NB4 (cell line): ENCODE results near the gene SMCO1.
"Not testable (repeated sequence)": the region's sequence is repeated elsewhere in the genome, so short reads cannot be mapped to it uniquely, and the experiment has no call there.

Experiments used
- DNase-seq: peaks from one replicate; pipeline ENCODE4 v3.0.0; 2010; ENCODE audit warnings: low read depth
- H3K4me3 ChIP-seq: one replicate; pipeline ENCODE4 v1.5.1; 2011; ENCODE audit warnings: mild to moderate bottlenecking, low read depth, low read length, moderate library complexity
- MYC ChIP-seq: IDR thresholded peaks from 2 replicates; pipeline ENCODE4 v1.6.1; 2011; ENCODE audit warnings: low read depth, low read length
- POLR2A ChIP-seq: IDR thresholded peaks from 2 replicates; pipeline ENCODE4 v1.6.1; 2011; ENCODE audit warnings: mild to moderate bottlenecking; ENCODE audit not compliant: insufficient read length; ENCODE audit errors: extremely low read depth
- TF ChIP-seq, protein P1 (sequence below): IDR thresholded peaks from one replicate; pipeline ENCODE4 v1.5.1; 2012; ENCODE audit warnings: low read depth, low read length
- TF ChIP-seq, protein P2 (sequence below): IDR thresholded peaks from 2 replicates; pipeline ENCODE4 v1.6.1; 2011; ENCODE audit warnings: low read depth, low read length

SMCO1 gene

DNA sequence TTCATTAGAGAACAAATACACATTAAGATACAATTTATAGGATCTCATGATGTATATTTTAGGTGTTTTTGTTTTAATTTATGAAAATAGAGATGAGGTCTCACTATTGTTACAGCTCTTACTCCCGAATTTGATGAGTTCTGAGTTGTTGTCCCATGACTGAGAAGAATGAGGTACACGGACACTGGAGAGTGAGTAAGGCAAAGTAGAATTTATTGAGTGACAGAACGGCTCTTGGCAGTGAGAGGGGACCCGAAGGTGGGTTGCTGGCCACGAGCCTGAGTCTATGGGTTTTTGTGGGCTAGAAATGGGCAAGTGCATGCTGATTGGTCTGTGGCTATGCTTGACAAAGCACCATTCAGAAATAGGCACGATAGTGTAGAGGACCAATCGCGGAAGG is 8.5 kb downstream of the SMCO1 start:
- no peak overlapping the region for H3K4me3 ChIP-seq
- no peak for TF ChIP-seq POLR2A
- TF ChIP-seq, protein P1, sequence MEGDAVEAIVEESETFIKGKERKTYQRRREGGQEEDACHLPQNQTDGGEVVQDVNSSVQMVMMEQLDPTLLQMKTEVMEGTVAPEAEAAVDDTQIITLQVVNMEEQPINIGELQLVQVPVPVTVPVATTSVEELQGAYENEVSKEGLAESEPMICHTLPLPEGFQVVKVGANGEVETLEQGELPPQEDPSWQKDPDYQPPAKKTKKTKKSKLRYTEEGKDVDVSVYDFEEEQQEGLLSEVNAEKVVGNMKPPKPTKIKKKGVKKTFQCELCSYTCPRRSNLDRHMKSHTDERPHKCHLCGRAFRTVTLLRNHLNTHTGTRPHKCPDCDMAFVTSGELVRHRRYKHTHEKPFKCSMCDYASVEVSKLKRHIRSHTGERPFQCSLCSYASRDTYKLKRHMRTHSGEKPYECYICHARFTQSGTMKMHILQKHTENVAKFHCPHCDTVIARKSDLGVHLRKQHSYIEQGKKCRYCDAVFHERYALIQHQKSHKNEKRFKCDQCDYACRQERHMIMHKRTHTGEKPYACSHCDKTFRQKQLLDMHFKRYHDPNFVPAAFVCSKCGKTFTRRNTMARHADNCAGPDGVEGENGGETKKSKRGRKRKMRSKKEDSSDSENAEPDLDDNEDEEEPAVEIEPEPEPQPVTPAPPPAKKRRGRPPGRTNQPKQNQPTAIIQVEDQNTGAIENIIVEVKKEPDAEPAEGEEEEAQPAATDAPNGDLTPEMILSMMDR: no peak
- no peak for TF ChIP-seq MYC
- TF ChIP-seq, protein P2, sequence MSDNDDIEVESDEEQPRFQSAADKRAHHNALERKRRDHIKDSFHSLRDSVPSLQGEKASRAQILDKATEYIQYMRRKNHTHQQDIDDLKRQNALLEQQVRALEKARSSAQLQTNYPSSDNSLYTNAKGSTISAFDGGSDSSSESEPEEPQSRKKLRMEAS: no peak
- DNase-seq: no peak

DNA sequence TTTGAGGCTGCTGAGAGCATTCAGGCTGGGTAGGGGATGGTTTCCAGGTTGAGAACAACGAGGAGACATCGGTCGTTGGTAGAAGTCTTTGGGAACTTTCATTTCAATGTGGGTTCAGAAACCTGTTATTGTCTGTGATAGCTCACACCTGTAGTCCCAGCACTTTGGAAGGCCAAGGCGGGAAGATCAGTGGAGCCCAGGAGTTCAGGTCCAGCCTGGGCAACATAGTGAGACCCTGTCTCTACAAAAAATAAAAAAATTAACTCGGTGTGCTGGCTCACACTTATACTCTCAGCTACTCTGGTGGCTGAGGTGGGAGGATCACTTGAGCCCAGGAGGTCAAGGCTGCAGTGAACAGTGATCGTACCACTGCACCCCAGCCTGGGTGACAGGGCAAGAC is 10.6 kb downstream of the SMCO1 start:
- TF ChIP-seq, protein P1: no peak
- TF ChIP-seq, protein P2: no peak
- no peak for TF ChIP-seq POLR2A
- no peak for TF ChIP-seq MYC
- H3K4me3 ChIP-seq: no peak overlapping the region

DNA sequence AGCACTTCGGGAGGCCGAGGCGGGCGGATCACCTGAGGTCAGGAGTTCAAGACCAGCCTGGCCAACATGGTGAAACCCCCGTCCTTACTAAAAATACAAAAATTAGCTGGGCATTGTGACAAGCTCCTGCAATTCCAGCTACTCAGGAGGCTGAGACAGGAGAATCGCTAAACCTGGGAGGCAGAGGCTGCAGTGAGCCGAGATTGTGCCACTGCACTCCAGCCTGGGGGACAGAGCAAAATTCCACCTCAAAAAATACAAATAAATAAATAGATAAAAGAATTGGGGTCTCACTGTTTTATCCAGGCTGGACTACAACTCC is 11.1 kb downstream of the SMCO1 start:
- DNase-seq: not testable (repeated sequence)
- peak overlapping the region; percentile 86 for H3K4me3 ChIP-seq

More for the DNA sequence above, 10.6 kb downstream of the SMCO1 start:
- no peak for DNase-seq

DNA sequence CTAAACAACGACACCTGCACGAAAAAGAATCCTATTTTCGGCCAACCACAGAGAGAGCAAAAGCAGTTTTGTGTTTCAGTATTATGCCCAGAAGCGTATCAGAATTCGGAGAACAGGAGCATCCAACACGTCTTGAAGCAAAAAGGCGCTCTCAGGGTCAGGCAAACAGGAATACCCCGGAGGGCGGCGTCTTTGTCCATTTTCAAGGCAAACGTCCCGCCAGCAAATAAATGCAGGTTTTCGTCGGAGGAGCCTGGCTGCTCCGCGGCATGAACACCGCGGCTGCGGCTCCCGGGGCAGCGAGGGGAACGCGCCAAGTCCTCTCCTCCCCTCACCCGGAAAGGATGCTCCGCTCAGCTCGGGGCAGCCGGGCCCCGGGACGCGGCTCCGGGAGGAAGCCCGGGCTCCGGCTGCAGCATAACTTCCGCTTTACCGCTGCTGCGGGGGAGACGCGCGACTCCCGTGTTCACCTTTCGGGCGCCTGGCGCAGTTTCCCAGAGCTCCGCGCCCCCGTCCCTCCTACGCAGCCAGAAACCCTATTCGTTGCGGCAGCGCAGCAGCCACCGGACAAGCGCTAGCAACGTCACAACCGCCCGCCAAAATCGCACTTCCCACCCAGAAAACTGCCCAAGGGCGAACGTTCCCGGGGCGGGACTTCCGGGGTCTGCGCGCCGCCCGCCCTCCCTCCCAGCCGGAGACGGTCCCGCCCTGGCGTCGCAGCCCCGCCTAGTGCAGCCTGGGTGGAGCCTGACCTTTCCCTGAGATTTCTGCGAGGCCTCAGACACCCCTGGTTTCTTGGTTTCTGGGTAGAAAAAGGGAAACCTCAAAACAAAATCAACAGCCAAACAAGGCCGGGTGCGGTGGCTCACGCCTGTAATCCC is 11.7 kb downstream of the SMCO1 start, which contains the start of gene RNF168:
RNF168 (minus strand) TSS at position 573 of the 881 bp plus-strand sequence. CDS start 595 bp downstream, outside the sequence.
- H3K4me3 ChIP-seq: peak within 1 kb of the TSS; percentile 86
- peak; percentile 98 for DNase-seq
- TF ChIP-seq MYC: peak; percentile 29
- TF ChIP-seq, protein P1: no peak
- peak; percentile 64 for TF ChIP-seq POLR2A

DNA sequence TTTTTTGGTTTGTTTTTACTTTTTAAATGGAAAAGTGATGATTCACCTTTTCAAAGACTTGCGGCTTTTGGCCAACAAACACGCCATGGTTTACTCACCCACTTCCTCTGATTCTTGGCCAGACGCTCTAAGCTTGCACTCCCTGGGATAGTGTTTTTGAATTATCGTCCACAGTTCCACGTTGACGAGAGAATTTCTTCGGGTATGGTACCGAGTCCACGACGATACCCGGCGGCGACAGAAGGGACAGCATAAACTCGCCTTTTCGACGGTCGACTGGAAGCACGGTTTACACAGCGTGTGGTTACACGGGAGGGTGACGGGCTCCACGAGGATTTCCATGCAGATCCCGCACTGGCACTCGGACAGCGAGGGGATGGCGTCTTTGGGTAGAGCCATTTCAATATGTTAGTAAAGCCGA is 12.4 kb downstream of the SMCO1 start:
- peak; percentile 80 for DNase-seq
- TF ChIP-seq, protein P1: no peak
- TF ChIP-seq MYC (no peak; the same call in 1 of the 2 replicates), POLR2A (no peak)
- TF ChIP-seq, protein P2: peak; percentile 3; the same call in 1 of the 2 replicates
- peak overlapping the region; percentile 86 for H3K4me3 ChIP-seq

DNA sequence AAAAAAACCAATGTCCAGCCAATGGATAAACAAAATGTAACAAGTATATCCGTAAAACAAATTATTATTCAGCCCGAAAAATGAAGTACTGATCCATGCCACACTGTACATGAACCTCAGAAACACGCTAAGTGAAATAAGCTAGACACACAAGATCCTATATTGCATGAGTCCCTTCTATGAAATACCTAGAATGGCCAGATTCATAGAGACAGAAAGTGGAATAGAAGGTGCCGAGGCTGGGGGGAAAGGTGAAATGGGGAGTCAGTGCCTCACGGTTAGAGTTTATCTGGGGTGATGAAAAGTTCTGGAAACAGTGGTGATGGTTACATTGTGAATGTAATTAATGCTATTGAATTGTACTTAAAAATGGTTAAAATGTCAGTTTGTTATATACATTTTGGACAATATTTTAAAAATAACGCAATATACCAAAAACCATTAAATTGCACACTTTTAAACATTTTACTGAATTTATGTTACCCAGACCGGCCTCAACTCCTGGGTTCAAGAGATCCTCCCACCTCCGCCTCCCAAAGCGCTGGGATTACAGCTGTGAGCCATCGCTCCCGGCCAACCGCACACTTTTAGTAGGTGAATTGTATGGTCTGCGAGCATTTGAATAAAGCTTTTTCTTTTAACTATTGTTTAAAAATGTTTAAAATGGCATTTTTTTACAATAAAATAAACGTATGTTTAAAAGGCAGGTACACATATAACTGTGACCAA is 13.7 kb downstream of the SMCO1 start:
- no peak for TF ChIP-seq POLR2A
- TF ChIP-seq, protein P2: no peak
- TF ChIP-seq, protein P1: no peak
- no peak for TF ChIP-seq MYC
- peak overlapping the region; percentile 86 for H3K4me3 ChIP-seq
- peak; percentile 34 for DNase-seq
